KMS-11 (cell line): Measurements from ENCODE around the gene CIDEA.

Experiments
- H2AFZ ChIP-seq: fragments of 200-600 bp; sonication (generic); 2 replicates; pipeline ENCODE4 v1.6.1; 2016; ENCODE audit warnings: antibody characterized with exemption, mixed run types, low read depth
- H3K27ac ChIP-seq: fragments of 200-600 bp; sonication (generic); 2 replicates; pipeline ENCODE4 v1.6.1; 2016; ENCODE audit warnings: mild to moderate bottlenecking, mixed run types
- H3K27me3 ChIP-seq: fragments of 200-600 bp; sonication (generic); 2 replicates; pipeline ENCODE4 v1.6.1; 2017; ENCODE audit warnings: mild to moderate bottlenecking, low read depth, mixed run types, moderate library complexity; ENCODE audit not compliant: insufficient read depth
- H3K36me3 ChIP-seq: fragments of 200-600 bp; sonication (generic); 2 replicates; pipeline ENCODE4 v1.6.1; 2017; ENCODE audit warnings: mild to moderate bottlenecking, mixed run types; ENCODE audit not compliant: insufficient read depth
- H3K4me1 ChIP-seq: fragments of 200-600 bp; sonication (generic); 2 replicates; pipeline ENCODE4 v1.6.1; 2016; ENCODE audit warnings: mild to moderate bottlenecking, low read depth, mixed run types; ENCODE audit not compliant: poor library complexity, severe bottlenecking
- H3K4me2 ChIP-seq: fragments of 200-600 bp; sonication (generic); 2 replicates; pipeline ENCODE4 v1.7.0; 2016; ENCODE audit warnings: mild to moderate bottlenecking, mixed run types
- H3K4me3 ChIP-seq: fragments of 200-600 bp; sonication (generic); IDR thresholded peaks from 2 replicates; pipeline ENCODE4 v1.6.1; 2017; ENCODE audit warnings: low read depth, low read length, mixed read lengths; ENCODE audit not compliant: insufficient read depth
- H3K79me2 ChIP-seq: fragments of 200-600 bp; sonication (generic); 2 replicates; pipeline ENCODE4 v1.6.1; 2016; ENCODE audit warnings: low read depth, mixed run types; ENCODE audit not compliant: insufficient read depth
- H3K9ac ChIP-seq: fragments of 200-600 bp; sonication (generic); 2 replicates; pipeline ENCODE4 v1.6.1; 2016; ENCODE audit warnings: mild to moderate bottlenecking, mixed run types
- H4K20me1 ChIP-seq: fragments of 200-600 bp; sonication (generic); 2 replicates; pipeline ENCODE4 v1.6.1; 2016; ENCODE audit warnings: mild to moderate bottlenecking, mixed run types; ENCODE audit not compliant: insufficient read depth
- TF ChIP-seq, protein P1 (sequence below): fragments of 200-600 bp; sonication (generic); conservative IDR thresholded peaks from 2 replicates; pipeline ENCODE4 v1.6.1; 2017; ENCODE audit warnings: low read depth, mild to moderate bottlenecking, antibody characterized with exemption, low read length, moderate library complexity, mixed read lengths

CIDEA gene

GRCh38 chr18:12287131-12287681 is 33.0 kb downstream of the CIDEA start:
- no peaks in the 10 kb centered on the region for H3K27me3 ChIP-seq
- no peak overlapping the region for H2AFZ ChIP-seq
- H3K4me2 ChIP-seq, result no peak overlapping the region
- H3K4me1 ChIP-seq, result no peaks in the 10 kb centered on the region
- H3K27ac ChIP-seq, result no peak overlapping the region
- H4K20me1 ChIP-seq, result no peaks in the 10 kb centered on the region
- TF ChIP-seq, protein P1, sequence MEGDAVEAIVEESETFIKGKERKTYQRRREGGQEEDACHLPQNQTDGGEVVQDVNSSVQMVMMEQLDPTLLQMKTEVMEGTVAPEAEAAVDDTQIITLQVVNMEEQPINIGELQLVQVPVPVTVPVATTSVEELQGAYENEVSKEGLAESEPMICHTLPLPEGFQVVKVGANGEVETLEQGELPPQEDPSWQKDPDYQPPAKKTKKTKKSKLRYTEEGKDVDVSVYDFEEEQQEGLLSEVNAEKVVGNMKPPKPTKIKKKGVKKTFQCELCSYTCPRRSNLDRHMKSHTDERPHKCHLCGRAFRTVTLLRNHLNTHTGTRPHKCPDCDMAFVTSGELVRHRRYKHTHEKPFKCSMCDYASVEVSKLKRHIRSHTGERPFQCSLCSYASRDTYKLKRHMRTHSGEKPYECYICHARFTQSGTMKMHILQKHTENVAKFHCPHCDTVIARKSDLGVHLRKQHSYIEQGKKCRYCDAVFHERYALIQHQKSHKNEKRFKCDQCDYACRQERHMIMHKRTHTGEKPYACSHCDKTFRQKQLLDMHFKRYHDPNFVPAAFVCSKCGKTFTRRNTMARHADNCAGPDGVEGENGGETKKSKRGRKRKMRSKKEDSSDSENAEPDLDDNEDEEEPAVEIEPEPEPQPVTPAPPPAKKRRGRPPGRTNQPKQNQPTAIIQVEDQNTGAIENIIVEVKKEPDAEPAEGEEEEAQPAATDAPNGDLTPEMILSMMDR, result no peak
- no peak overlapping the region for H3K9ac ChIP-seq
- no peak overlapping the region for H3K4me3 ChIP-seq
- no peaks in the 10 kb centered on the region for H3K36me3 ChIP-seq
- no peaks in the 10 kb centered on the region for H3K79me2 ChIP-seq

- H3K4me3 ChIP-seq, result no peak overlapping the region
- no peaks in the 10 kb centered on the region for H3K4me1 ChIP-seq
- H2AFZ ChIP-seq, result no peak overlapping the region
- H3K79me2 ChIP-seq, result no peaks in the 10 kb centered on the region
- H3K36me3 ChIP-seq, result no peaks in the 10 kb centered on the region
- TF ChIP-seq, protein P1, result no peak
- H3K4me2 ChIP-seq, result no peak overlapping the region
- no peaks in the 10 kb centered on the region for H3K27me3 ChIP-seq
- H3K9ac ChIP-seq, result no peak overlapping the region
- no peaks in the 10 kb centered on the region for H4K20me1 ChIP-seq
- H3K27ac ChIP-seq, result no peak overlapping the region
Measured at GRCh38 chr18:12287684-12288402, 33.7 kb downstream of the CIDEA start.

GRCh38 chr18:12288403-12288755 is 34.2 kb downstream of the CIDEA start:
- Histone ChIP-seq H3K79me2 (no peaks in the 10 kb centered on the region), H3K4me2 (no peak overlapping the region), H3K36me3 (no peaks in the 10 kb centered on the region), H3K9ac (no peak overlapping the region), H3K27ac (no peak overlapping the region), H3K4me1 (no peaks in the 10 kb centered on the region), H2AFZ (no peak overlapping the region), H4K20me1 (no peaks in the 10 kb centered on the region), H3K27me3 (no peaks in the 10 kb centered on the region), H3K4me3 (no peak overlapping the region)
- TF ChIP-seq, protein P1, result no peak

- Histone ChIP-seq H3K36me3 (no peaks in the 10 kb centered on the region), H3K9ac (no peak overlapping the region), H3K4me3 (no peak overlapping the region), H4K20me1 (no peaks in the 10 kb centered on the region), H3K27me3 (no peaks in the 10 kb centered on the region), H3K4me1 (no peaks in the 10 kb centered on the region), H3K79me2 (no peaks in the 10 kb centered on the region), H2AFZ (no peak overlapping the region), H3K27ac (no peak overlapping the region), H3K4me2 (no peak overlapping the region)
- TF ChIP-seq, protein P1, result no peak
Measured at GRCh38 chr18:12290086-12290485, 35.9 kb downstream of the CIDEA start.
